ENCODE results near the gene GPR68.

DNA sequence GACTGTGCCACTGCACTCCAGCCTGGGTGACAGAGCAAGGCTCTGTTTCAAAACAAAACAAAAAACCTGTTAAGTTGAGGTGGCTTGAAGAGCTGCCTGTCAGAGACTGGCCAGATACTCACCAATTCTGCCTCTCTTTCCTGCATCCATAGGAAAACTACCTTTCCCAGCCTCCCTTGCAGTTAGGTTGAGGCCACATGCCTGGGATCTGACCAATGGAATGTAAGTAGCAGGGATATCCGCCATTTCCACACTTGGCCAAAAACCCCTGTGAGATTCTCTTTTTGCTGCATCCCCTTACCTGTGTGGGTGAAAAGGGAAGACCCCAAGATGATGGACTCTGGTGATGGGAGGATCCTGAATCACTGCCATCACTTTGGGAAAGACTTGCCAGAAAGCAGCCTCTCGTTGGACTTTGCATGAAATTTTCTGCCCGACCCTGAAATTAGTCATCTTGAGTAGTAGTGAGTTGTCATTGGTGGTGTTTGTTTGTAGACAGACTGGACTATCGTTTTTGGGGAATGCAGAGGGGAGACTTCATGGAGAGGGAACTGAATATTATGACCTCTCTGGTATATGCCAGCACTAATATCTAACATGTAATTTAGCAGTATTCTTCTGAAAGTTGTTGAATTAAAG, 14.0 kb downstream of the GPR68 start:
- TF ChIP-seq CTCF (conservative IDR thresholded peaks at IDR 0.05; ENCODE audit: low read depth in 2 of 2) = no peak
- no peak for TF ChIP-seq JUNB (IDR thresholded peaks at IDR 0.05; ENCODE audit: unreplicated experiment)
- no peak for TF ChIP-seq EZH2phosphoT487 (IDR thresholded peaks at IDR 0.05; ENCODE audit: unreplicated experiment)
- TF ChIP-seq EZH2 (IDR thresholded peaks at IDR 0.05; ENCODE audit: low read depth, unreplicated experiment) = no peak
- no peak for TF ChIP-seq POLR2AphosphoS5 (IDR thresholded peaks at IDR 0.05; ENCODE audit: low read depth)
- no peak for TF ChIP-seq ZNF114 (CRISPR knock-in tag; IDR thresholded peaks at IDR 0.05)
- TF ChIP-seq, protein P1, sequence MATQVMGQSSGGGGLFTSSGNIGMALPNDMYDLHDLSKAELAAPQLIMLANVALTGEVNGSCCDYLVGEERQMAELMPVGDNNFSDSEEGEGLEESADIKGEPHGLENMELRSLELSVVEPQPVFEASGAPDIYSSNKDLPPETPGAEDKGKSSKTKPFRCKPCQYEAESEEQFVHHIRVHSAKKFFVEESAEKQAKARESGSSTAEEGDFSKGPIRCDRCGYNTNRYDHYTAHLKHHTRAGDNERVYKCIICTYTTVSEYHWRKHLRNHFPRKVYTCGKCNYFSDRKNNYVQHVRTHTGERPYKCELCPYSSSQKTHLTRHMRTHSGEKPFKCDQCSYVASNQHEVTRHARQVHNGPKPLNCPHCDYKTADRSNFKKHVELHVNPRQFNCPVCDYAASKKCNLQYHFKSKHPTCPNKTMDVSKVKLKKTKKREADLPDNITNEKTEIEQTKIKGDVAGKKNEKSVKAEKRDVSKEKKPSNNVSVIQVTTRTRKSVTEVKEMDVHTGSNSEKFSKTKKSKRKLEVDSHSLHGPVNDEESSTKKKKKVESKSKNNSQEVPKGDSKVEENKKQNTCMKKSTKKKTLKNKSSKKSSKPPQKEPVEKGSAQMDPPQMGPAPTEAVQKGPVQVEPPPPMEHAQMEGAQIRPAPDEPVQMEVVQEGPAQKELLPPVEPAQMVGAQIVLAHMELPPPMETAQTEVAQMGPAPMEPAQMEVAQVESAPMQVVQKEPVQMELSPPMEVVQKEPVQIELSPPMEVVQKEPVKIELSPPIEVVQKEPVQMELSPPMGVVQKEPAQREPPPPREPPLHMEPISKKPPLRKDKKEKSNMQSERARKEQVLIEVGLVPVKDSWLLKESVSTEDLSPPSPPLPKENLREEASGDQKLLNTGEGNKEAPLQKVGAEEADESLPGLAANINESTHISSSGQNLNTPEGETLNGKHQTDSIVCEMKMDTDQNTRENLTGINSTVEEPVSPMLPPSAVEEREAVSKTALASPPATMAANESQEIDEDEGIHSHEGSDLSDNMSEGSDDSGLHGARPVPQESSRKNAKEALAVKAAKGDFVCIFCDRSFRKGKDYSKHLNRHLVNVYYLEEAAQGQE (IDR thresholded peaks at IDR 0.05; ENCODE audit: unreplicated experiment) = no peak
- TF ChIP-seq CREB1 (CRISPR knock-in tag; IDR thresholded peaks at IDR 0.05; ENCODE audit: low read depth) = no peak
- no peak for TF ChIP-seq NANOG (IDR thresholded peaks at IDR 0.05; ENCODE audit: borderline replicate concordance)

Measured in GM23338 (cell line).